A673 (cell line): ENCODE results near the gene MDM2. TPM values are rescaled to one million over a fixed set of nuclear protein-coding genes. Genes with fewer than 3 reads are reported as not detected.

ENCODE experiments used
- BruUV-seq: library from RNA; stranded (reverse); fragments of 400-500 nt; replicated peaks from 2 replicates; lab custom pipeline; 2021; lab: Mats Ljungman, UMichigan
- CTCF ChIA-PET: fragments of 300-600 bp; sonication (Branson Sonifier 250); formaldehyde crosslinking; loops from one replicate; lab custom pipeline; 2022; ENCODE audit warnings: antibody characterized with exemption; lab: Charles Lee
- POLR2A ChIA-PET: fragments of 300-600 bp; sonication (Branson Sonifier 250); formaldehyde crosslinking; loops from one replicate; lab custom pipeline; 2022; ENCODE audit warnings: antibody characterized with exemption; ENCODE audit not compliant: low non-redundant PET; lab: Charles Lee
- DNase-seq: peaks from one replicate; pipeline ENCODE4 v3.0.0-alpha.2; 2015; ENCODE audit warnings: low spot score
- H3K27ac ChIP-seq: fragments of 200-600 bp; sonication (generic); 2 replicates; pipeline ENCODE4 v1.5.1; 2016; ENCODE audit warnings: mixed run types, low read depth, mild to moderate bottlenecking, mixed read lengths, antibody characterized with exemption, low read length; ENCODE audit not compliant: poor library complexity, severe bottlenecking
- H3K27me3 ChIP-seq: fragments of 200-600 bp; sonication (generic); replicated peaks from 2 replicates; pipeline ENCODE4 v1.6.1; 2017; ENCODE audit warnings: mixed run types, low read depth, mild to moderate bottlenecking, mixed read lengths, antibody characterized with exemption, low read length; ENCODE audit not compliant: insufficient read depth, poor library complexity
- H3K36me3 ChIP-seq: fragments of 200-600 bp; sonication (generic); 2 replicates; pipeline ENCODE4 v1.6.1; 2016; ENCODE audit warnings: mixed run types, mild to moderate bottlenecking, mixed read lengths, antibody characterized with exemption, low read length; ENCODE audit not compliant: insufficient read depth, poor library complexity, severe bottlenecking
- H3K4me1 ChIP-seq: fragments of 200-600 bp; sonication (generic); 2 replicates; pipeline ENCODE4 v1.6.1; 2017; ENCODE audit warnings: mixed run types, mild to moderate bottlenecking, mixed read lengths, antibody characterized with exemption, low read length; ENCODE audit not compliant: insufficient read depth, poor library complexity, severe bottlenecking
- H3K4me3 ChIP-seq: fragments of 200-600 bp; sonication (generic); 2 replicates; pipeline ENCODE4 v1.5.1; 2016; ENCODE audit warnings: low read depth, mixed run types, mild to moderate bottlenecking, mixed read lengths, low read length; ENCODE audit not compliant: poor library complexity, severe bottlenecking
- H3K9me3 ChIP-seq: fragments of 200-600 bp; sonication (generic); 2 replicates; pipeline ENCODE4 v1.6.1; 2016; ENCODE audit warnings: mixed run types, low read depth, mild to moderate bottlenecking, mixed read lengths, antibody characterized with exemption, low read length; ENCODE audit not compliant: poor library complexity, severe bottlenecking
- EZH2 ChIP-seq: fragments of 200-600 bp; sonication (generic); IDR thresholded peaks from 2 replicates; pipeline ENCODE4 v1.6.1; 2017; ENCODE audit warnings: borderline replicate concordance, low read depth, mild to moderate bottlenecking, mixed read lengths, antibody characterized with exemption, low read length; ENCODE audit not compliant: poor library complexity, severe bottlenecking
- intact Hi-C: fragments of 100-400 bp; cut with micrococcal nuclease; formaldehyde crosslinking; loops from one replicate; pipeline ENCODE4 v1.10.0; 2022; ENCODE audit not compliant: unreplicated experiment
- total RNA-seq: library from RNA; stranded (reverse); gene quantifications from 2 replicates; pipeline ENCODE4 v1.2.3, GENCODE V29; 2021
- TF ChIP-seq, protein P1 (sequence below): fragments of 300-800, 200-600 bp; sonication (generic); conservative IDR thresholded peaks from 2 replicates; pipeline ENCODE4 v1.5.1; 2017; ENCODE audit warnings: low read depth, mild to moderate bottlenecking, antibody characterized with exemption, low read length, moderate library complexity, mixed read lengths

The MDM2 gene
- total RNA-seq, 1 experiment from 2014 or later = 149 TPM

- TF ChIP-seq, protein P1, sequence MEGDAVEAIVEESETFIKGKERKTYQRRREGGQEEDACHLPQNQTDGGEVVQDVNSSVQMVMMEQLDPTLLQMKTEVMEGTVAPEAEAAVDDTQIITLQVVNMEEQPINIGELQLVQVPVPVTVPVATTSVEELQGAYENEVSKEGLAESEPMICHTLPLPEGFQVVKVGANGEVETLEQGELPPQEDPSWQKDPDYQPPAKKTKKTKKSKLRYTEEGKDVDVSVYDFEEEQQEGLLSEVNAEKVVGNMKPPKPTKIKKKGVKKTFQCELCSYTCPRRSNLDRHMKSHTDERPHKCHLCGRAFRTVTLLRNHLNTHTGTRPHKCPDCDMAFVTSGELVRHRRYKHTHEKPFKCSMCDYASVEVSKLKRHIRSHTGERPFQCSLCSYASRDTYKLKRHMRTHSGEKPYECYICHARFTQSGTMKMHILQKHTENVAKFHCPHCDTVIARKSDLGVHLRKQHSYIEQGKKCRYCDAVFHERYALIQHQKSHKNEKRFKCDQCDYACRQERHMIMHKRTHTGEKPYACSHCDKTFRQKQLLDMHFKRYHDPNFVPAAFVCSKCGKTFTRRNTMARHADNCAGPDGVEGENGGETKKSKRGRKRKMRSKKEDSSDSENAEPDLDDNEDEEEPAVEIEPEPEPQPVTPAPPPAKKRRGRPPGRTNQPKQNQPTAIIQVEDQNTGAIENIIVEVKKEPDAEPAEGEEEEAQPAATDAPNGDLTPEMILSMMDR = no peak
- TF ChIP-seq EZH2 = no peak
- intact Hi-C loops = no loop called here
- no peak overlapping the region for H3K4me3 ChIP-seq
- no peaks in the 10 kb centered on the region for H3K9me3 ChIP-seq
- H3K4me1 ChIP-seq = no peaks in the 10 kb centered on the region
- no TSS peak for BruUV-seq
- H3K36me3 ChIP-seq = peaks cover 39% of the 10 kb centered on the region
- H3K27me3 ChIP-seq = no peaks in the 10 kb centered on the region
- POLR2A ChIA-PET = no interaction called here
- DNase-seq = no peak
- CTCF ChIA-PET = no interaction called here
- no peak overlapping the region for H3K27ac ChIP-seq
Observed at GRCh38 chr12:68844318-68844745, 36.4 kb downstream of the MDM2 start.

DNA sequence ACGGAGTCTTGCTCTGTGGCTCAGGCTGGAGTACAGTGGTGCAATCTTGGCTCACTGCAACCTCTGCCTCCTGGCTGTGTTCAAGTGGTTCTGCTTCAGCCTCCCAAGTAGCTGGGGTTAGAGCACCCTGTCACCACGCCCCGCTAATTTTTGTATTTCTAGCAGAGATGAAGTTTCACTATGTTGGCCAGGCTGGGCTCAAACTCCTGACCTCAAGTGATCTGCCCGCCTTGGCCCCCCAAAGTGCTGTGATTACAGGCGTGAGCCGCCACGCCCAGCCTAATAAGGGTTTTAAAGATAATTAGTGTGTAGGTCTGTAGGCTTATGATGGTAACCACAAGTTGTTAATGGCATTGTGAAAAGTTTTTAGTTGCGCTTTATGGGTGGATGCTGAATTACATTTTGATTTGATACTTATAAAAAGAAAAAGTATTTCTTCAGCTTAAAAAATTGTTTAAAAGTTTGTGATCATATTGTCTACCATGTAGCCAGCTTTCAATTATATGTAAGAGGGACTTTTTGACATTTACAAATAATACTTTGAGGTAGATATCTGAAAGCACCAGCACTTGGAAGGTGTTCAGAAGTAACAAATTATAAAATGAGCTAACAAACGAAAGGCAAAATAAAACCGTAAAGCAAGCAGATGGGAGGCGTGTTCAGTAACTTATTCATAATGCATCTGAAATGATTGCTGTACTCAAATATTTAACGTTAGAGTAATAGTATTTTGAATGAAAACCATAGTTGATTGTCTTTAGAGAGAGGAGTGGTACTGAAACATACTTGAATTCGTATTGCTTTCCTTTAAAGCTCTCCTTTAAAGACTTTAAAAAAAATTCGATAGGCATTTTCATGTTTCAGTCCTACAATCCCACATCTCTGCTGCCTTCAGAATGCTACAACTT lies 37.1 kb downstream of the MDM2 start:
- no TSS peak for BruUV-seq
- no peak overlapping the region for H3K27ac ChIP-seq
- CTCF ChIA-PET = interaction anchor here (0.5 kb wide), 1 partner anchor 15 kb away, joined by 3 read pairs; no protein-coding TSS in a partner anchor
- intact Hi-C loops = no loop called here
- peaks cover 32% of the 10 kb centered on the region for H3K36me3 ChIP-seq
- no peaks in the 10 kb centered on the region for H3K9me3 ChIP-seq
- no peak overlapping the region for H3K4me3 ChIP-seq
- POLR2A ChIA-PET = no interaction called here
- TF ChIP-seq EZH2 = no peak
- TF ChIP-seq, protein P1 = no peak
- no peaks in the 10 kb centered on the region for H3K27me3 ChIP-seq
- DNase-seq = no peak
- H3K4me1 ChIP-seq = no peaks in the 10 kb centered on the region

- no peak for DNase-seq
- BruUV-seq = no TSS peak
- intact Hi-C loops = no loop called here
- H3K27ac ChIP-seq = no peak overlapping the region
- H3K27me3 ChIP-seq = no peaks in the 10 kb centered on the region
- ChIA-PET CTCF (no interaction called here), POLR2A (no interaction called here)
- peaks cover 16% of the 10 kb centered on the region for H3K36me3 ChIP-seq
- TF ChIP-seq, protein P1 = no peak
- TF ChIP-seq EZH2 = no peak
- H3K4me1 ChIP-seq = no peaks in the 10 kb centered on the region
- H3K9me3 ChIP-seq = no peaks in the 10 kb centered on the region
- H3K4me3 ChIP-seq = no peak overlapping the region
Observed at GRCh38 chr12:68846811-68847210, 38.8 kb downstream of the MDM2 start.
